Measurements from ENCODE around the gene HS2ST1.

GRCh38 chr1:87000460-87000859, 86.0 kb downstream of the HS2ST1 start:
- no peak for TF ChIP-seq POLR2A (IDR thresholded peaks at IDR 0.05)
- TF ChIP-seq CTCF (IDR thresholded peaks at IDR 0.05), result no peak
- no peak for TF ChIP-seq POLR2AphosphoS5 (IDR thresholded peaks at IDR 0.05)
